ENCODE measurements around the gene SLC24A2. TPM values are rescaled to one million over a fixed set of nuclear protein-coding genes. Genes with fewer than 3 reads are reported as not detected.

Gene SLC24A2
- total RNA-seq, 4 donors from 2014 or later, result not detected

DNA sequence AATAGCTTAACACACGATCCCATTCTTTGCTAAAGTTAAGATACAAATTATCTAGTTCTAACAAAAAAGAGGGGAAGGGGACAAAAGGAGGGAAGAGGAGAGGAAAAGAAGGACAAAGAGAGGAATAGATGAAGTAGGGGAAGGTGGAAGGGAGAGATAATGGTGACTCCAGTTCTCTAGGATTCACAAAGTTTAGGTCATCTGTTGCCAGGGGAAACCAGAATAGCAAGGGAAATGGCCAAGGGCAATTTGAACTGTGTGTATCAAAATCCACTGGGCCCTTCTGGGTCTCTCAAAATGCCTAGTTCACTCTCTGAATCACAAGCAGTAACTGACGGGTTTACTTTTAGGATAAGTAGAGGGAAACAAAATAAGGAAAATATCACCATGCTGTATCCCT lies 7.6 kb downstream of the SLC24A2 start:
- WGBS, 2 donors, result 73 to 83% methylated on average over 2 of the region's 2 CpGs
- TF ChIP-seq POLR2A (IDR thresholded peaks at IDR 0.05), result no peak
- TF ChIP-seq, protein P1, sequence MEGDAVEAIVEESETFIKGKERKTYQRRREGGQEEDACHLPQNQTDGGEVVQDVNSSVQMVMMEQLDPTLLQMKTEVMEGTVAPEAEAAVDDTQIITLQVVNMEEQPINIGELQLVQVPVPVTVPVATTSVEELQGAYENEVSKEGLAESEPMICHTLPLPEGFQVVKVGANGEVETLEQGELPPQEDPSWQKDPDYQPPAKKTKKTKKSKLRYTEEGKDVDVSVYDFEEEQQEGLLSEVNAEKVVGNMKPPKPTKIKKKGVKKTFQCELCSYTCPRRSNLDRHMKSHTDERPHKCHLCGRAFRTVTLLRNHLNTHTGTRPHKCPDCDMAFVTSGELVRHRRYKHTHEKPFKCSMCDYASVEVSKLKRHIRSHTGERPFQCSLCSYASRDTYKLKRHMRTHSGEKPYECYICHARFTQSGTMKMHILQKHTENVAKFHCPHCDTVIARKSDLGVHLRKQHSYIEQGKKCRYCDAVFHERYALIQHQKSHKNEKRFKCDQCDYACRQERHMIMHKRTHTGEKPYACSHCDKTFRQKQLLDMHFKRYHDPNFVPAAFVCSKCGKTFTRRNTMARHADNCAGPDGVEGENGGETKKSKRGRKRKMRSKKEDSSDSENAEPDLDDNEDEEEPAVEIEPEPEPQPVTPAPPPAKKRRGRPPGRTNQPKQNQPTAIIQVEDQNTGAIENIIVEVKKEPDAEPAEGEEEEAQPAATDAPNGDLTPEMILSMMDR (IDR thresholded peaks at IDR 0.05), result no peak
- intact Hi-C loops (cut with DNase I; ENCODE audit: low total_unique reads), result no loop called here
- H3K4me3 ChIP-seq (ENCODE audit: low read depth, poor library complexity, severe bottlenecking), result no peak overlapping the region
- DNase-seq (ENCODE audit: low spot score in 2 of 2), result no peak

GRCh38 chr9:19771446-19771845 lies 17.4 kb downstream of the SLC24A2 start:
- no peak for DNase-seq (ENCODE audit: low spot score in 2 of 2)
- intact Hi-C loops (cut with DNase I; ENCODE audit: low total_unique reads), result no loop called here
- WGBS, 2 donors, result 72 to 78% methylated on average over 4 of the region's 4 CpGs
- TF ChIP-seq, protein P1 (IDR thresholded peaks at IDR 0.05), result no peak
- TF ChIP-seq POLR2A (IDR thresholded peaks at IDR 0.05), result no peak
- H3K4me3 ChIP-seq (ENCODE audit: low read depth, poor library complexity, severe bottlenecking), result no peak overlapping the region

DNA sequence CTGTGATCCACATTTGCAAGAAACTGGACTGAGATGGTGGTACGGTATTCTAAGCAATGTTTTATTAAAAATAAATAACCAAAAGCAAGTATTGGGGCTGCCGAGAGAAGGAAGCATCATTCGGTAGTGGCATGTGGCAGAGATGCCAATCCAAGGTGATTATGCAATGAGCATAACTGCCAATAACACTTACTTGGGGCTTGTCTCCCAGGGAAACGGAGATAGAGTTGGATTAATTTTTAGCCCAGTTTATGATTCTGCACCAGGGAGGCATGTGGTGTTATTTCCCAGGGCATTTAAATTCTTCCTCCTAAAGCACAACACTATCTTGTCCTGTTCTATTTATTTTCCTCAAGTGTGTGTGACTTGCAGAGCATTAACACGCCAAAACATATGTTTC lies 17.9 kb downstream of the SLC24A2 start:
- 76 to 81% methylated on average over 5 of the region's 5 CpGs for whole genome bisulfite sequencing, 2 donors
- H3K4me3 ChIP-seq (ENCODE audit: low read depth, poor library complexity, severe bottlenecking), result no peak overlapping the region
- intact Hi-C loops (cut with DNase I; ENCODE audit: low total_unique reads), result no loop called here
- DNase-seq (ENCODE audit: low spot score in 2 of 2), result no peak
- TF ChIP-seq POLR2A (IDR thresholded peaks at IDR 0.05), result no peak
- TF ChIP-seq, protein P1 (IDR thresholded peaks at IDR 0.05), result no peak

DNA sequence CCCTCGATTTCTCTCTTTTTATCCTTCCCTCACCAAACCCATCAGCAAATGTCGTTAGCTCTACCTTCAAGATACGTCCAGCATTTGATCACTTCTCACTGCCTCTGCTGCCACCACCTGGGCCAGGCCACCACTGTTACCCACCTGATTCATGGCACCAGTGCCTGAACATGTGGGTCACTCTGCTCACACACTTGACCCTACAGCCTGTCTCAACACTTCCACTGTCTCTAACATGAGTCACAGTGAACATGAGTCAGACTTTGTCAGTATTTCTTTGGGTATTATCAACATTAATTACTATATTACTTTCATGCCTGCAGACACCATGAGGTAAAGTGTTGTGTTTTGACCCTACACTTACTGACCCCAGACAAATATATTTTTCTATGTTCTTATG lies 19.6 kb downstream of the SLC24A2 start:
- intact Hi-C loops (cut with DNase I; ENCODE audit: low total_unique reads), result no loop called here
- no peak for DNase-seq (ENCODE audit: low spot score in 2 of 2)
- 65 to 82% methylated on average over 3 of the region's 3 CpGs for WGBS, 2 donors
- no peak for TF ChIP-seq POLR2A (IDR thresholded peaks at IDR 0.05)
- TF ChIP-seq, protein P1 (IDR thresholded peaks at IDR 0.05), result no peak
- no peak overlapping the region for H3K4me3 ChIP-seq (ENCODE audit: low read depth, poor library complexity, severe bottlenecking)

DNA sequence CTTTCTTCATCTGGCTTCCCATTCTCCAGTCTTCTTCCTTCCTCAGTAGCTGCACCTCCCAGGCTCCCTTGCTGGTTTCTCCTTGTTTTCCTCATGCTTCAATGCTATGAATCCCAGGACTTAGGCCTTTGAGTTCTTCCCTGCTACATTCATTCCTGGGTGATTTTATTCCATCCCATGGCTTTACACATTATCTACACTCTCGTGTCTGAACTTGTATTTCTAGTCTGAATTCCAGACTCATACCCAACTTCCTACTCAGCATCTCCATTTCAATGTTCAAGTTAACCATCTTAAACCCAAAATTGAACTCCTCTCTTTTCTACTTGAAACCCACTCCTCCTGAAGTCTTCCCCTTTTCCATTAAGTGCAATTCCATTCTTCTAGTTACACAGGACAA lies 20.0 kb downstream of the SLC24A2 start:
- intact Hi-C loops (cut with DNase I; ENCODE audit: low total_unique reads), result no loop called here
- TF ChIP-seq, protein P1 (IDR thresholded peaks at IDR 0.05), result no peak
- TF ChIP-seq POLR2A (IDR thresholded peaks at IDR 0.05), result no peak
- 0% methylated on average over 1 of the region's 1 CpG for WGBS, 2 donors
- DNase-seq (ENCODE audit: low spot score in 2 of 2), result no peak
- H3K4me3 ChIP-seq (ENCODE audit: low read depth, poor library complexity, severe bottlenecking), result no peak overlapping the region

DNA sequence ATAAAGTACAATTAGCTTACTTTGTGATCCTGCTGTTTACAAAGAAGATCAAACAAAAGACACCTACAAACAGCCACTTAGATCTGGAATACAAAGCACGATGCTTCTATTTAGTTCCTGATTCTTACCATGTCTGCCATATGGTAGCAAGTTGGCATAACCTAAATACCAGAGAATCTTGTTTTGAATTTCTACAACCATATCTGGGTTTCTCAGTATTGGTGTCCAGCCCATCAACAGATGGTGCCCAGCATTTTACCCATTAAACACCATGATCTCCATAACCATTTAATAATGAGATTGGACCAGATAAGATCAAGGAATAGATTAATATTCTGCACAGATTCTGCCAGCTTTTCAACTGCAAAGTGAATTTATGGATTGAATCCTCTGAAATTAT lies 29.8 kb downstream of the SLC24A2 start:
- 64 to 88% methylated on average over 1 of the region's 1 CpG for WGBS, 2 donors
- TF ChIP-seq, protein P1 (IDR thresholded peaks at IDR 0.05), result no peak
- DNase-seq (ENCODE audit: low spot score in 2 of 2), result no peak
- H3K4me3 ChIP-seq (ENCODE audit: low read depth, poor library complexity, severe bottlenecking), result no peak overlapping the region
- intact Hi-C loops (cut with DNase I; ENCODE audit: low total_unique reads), result loop anchor here (5.0 kb wide), 1 partner anchor 247 kb away; no protein-coding TSS in a partner anchor

Measured in lower leg skin (tissue), 4 donors.